HG03354 (cell line): ENCODE measurements around the gene DSTN.

Source experiments
- ATAC-seq: cut with Tn5 transposase; IDR thresholded peaks from one replicate; pipeline ENCODE4 v1.9.1; 2021; ENCODE audit warnings: mild to moderate bottlenecking; ENCODE audit not compliant: unreplicated experiment, poor library complexity, severe bottlenecking

The DSTN gene

DNA sequence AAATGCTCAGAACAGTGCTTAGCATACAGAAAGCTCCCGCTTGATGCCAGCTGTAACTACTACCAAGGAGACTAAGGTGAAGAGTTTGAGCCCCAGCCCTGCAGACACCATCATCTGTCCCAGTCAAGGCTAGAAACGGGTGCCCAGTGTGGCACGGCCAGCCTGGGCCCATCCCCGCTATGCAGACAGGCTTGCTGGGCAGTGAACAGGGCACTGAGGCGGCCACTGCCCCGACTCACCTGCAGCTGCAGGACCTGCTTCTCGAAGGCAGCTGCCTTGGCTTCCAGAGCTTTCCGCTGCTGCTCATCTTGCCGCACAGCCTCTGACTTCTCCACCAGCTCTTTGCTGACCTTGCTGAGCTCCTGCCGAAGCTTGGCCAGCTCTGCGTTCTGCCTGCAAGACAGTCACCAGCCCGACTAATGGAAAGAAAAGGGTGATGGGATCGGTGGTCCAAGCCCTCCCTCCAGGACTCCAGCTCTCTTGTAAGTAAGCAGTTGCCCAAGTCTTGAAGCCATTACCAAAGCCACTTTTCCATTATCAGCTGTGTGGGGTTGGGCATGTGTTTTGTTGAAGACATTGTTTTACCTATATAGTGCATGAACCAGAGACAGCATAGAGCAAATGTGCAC, 63.5 kb downstream of the DSTN start:
- no peak for ATAC-seq

DNA sequence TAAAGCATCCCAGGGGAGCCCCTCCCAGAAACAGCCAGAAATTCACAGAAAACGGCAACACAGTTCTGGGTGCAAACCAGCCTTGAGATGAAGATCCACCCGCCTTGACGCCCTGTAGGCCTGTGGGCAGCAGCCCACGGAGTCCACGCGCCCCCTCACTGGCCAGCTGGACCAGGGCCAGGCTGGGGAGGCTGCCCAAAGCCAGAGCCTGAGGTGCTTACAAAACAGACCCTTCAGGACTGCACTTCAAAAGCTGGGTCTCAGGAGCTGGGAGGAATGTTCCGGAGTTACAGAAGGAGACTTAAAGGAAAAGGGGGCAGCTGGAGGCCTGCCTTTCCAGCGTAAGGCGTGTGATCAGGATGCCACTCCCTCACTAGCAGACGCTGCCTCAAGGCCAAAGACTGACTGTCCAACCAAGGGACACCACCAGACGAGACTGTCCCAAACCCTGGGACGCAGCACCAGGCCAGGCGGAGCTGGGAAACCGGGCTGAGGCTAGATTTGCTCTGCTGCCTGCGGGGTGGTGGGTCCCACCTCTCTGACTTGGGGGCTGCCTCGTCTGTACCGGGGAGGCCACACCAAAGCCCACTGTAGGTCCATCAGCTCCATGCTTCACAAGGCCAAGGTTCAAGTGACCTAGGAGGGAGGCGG, 64.1 kb downstream of the DSTN start:
- ATAC-seq, result no peak

DNA sequence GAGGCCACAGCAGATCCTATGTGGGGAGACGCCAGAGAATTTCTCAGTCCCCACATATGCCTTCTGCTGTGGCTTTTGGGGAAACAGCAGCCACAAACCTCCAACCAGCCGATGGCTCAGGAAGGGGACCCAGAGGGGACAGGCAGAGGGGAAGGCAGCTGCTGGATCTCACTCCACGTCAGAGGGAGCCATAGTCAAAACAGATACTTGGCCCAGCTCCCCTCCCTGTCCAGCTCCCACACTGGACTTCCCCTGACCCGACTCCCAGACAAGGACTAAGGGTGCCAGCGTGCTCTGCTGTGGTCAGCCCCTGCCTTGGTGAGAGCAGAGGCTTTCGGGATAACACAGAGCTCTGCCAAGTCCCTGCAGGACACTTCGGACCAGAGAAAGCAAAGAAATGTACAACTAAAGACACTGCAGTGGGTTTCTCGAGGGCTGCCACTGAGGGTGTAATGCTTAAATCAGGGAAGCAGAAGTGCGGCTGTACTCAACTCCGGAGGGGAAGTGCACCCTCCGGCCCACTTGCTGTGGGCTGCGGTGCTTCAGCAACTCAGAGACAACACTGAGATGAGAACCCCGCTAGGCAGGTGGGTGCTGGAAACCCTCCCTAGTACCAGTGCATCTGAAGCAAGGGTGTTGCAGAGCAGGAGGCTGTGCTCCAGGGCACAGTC, 64.9 kb downstream of the DSTN start:
- ATAC-seq, result no peak

DNA sequence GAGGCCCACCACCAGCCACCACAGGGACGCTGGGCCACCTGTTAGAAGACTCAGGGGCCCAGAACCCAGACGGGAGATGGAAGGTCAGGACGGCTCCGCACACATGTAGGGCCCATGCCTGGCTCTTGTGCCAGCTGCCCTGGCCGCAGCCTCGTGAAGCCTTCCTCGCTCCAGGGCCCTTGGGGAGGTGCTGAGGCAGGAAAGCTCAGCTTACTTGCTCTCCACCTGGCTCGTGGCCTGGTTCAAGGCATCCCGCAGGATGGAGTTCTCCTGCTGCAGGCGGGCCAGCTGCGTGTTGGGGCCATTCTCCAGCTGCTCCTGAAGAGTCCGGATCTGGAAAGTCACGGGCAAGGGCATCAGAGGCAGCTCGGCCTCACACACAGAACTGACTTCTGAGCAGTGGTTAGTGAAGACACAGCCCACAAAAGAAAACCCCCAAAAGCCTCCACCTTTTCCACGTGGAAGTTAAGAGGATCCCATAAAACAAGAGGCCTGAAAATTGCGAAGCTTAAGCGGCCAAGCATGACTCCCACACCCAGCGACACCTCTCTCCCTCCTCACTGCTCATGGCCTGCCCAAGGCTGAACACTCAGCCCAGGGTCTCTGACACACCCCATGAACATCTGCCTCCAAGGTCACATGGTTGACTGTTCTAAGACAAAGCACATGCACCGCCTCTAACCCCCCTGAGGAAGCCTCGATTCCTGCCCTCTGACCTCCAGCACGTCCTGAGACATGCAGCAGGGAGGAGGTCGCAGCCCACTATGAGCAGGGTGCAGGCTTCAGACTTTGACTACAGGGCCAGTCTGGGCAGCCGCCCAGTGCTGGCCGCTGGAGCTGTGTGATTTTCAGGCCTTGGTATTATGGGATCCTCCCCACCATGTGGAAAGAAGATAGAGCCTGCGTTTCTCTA, 65.7 kb downstream of the DSTN start:
- no peak for ATAC-seq

DNA sequence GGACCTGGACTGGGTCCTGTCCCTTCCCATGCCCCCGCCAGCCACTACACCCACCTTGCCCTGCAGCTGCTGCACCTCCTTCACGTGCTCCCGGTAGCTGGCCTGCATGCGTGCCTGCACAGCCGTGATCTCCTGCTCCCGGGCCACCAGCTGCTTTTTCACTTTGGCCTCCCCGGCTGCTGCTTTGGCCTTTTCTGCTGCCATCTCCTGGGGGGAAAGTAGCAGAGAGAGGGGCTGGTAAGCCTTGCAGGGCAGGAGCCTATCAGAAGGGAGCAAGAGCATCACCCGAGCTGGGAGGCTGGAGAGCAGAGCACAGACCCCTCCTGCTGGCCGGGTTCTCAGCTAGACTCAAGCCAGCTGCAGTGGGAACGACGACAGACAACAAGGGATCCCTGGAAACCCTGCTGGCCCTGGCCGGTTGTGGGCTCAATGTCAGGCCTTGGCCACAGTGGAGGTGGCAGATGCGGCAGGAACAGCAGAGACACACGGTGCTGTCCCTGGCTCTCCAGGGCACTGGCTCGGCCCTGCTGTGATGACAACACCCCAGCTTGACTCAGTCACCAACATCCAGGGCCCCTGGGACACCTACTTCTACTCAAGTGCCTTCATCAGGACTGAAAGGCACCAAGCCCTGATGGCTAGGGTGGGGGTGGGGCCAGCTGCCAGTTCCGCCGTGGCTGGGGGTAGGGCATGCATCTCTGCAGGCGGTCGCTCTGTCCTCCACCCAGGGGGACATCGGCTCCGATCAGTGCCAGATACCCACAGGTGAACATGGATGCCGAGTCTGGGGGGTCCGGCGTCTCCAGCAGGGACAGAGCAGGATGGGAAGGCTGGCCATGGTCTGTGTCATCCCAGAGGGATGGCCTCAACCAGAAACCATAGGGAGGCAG, 66.9 kb downstream of the DSTN start:
- ATAC-seq, result no peak

DNA sequence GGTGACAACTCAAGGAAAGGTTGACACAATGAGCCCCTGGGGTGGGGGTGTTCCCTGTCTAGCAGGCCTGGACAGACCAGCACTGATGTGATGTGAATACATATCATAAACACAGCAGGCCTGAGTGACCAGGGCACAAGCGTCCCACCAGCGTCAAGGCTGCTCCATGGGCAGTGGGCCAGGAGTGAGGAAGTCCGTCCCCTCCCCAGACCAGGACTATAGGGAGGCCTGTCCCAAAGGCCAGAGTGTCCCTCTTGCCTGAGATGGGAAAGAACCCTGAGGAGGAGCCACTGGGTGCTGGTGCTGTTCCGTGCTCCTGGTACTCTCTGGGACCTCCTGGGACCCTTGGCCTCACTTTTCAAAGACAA, 67.5 kb downstream of the DSTN start:
- ATAC-seq, result no peak

DNA sequence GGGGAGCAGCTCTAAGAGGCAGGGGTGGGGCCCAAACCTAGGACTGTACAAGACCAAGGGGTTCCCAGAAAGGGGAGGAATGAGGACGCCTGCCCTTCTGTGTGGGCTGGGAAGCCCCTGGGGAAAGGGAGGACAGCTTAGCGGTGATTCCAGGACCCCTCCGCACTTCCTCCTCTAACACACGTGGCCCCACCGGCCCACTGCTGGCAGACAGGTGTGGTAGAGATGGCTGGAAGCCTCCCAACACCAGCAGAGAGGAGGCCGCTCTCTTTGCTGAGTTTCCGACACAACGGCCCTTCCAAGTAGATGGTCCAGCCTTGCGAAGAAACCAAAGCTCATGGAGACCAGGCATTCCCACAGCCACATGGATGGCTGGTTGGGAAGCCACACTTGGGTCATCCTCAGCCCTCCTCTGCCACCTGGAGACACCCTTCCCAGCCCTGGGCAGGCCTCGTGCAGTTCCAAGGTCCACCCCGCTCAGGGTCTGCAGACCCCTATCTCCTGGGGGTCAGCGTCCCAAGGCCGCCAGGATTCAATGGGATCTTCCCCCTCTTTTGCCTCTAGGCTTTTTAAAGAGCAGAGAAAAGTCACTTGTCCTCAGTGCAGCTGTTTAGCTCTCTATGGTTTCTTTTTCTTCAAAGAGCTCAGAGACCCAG, 68.2 kb downstream of the DSTN start:
- ATAC-seq, result no peak

DNA sequence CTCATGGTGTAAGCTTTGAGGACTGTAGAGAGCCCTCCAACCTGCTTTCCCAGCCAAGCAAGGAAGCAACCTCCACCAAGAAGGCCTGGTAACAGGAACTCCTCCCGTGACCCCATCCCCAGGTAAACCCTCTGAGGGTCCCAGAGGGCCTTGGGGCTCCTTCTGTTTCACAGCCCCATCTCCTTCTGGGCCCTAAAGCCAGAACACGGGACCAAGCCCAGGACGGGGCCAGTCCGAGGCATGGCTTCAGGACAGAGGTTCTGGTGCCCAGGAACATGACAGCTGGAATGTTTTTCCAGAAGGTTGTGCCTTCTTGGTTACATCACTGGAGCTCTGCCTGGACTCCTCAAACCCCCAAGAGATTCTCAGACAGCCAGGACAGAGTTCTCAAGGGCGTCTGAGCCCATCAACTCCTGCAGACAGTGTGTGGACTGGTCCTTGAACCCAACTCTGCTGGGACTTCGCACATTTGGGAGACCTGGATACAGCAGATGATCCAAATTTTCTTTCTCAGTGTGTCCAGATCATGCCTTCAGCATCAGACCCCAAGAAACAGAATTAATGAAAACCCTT, 69.0 kb downstream of the DSTN start:
- no peak for ATAC-seq

DNA sequence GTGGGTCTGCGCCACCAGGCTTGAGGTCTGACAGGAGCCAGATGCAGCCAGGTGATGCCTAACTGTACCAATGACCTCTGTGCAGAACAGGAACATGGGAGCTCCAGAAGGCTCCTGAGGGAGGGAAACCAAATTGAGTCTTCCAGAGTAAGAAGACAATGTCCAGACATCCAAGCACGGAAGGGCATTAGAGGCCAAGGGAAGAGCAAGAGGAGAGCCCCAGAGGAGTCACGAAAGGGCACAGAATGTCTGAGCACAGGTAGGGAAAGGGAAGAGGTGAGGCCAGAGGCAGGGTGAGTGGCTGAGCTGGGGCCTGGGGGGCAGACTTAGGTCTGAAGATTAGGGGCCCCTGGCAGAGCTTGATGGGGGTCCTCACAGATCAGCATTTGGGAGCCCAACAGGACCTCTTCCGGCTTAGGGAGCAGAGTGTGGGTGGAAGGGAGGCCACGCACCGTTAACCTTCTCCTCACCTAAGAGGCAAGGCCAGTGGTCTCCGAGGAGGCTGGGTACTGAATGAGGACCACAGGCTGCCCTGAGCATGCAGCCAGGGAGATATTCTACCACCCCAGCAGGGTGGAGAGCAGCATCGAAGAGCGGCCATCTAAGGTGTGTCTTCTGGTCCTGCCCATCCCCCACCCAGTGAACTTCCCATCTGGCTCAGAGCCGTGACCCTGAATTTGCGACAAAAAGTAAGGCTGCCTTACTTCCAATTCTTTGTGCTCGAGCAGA, 70.4 kb downstream of the DSTN start:
- no peak for ATAC-seq

DNA sequence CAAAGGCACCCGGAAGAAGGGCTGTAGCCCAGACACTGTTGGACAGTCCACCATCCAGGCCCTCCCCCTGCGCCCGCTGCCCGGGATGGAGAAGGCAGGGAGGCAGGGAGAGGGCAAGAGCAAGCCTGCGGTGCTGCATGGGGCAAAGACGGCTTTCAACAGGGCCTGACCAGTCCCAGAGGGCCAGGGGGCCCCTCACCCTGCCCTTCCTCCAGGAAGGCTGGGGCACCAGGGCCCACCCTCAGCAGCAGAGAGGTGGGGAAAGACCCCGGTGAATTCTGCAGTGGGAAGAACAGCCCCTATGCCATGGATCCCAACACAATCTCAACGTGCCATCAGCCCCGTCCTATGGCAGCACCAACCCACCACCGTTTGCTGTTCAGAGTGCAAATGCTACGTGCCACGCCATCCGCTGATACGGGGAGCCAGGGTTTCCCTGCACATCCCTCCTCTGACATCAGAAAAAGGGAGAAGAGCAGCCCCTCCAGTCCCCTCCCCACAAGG, 71.1 kb downstream of the DSTN start:
- no peak for ATAC-seq

DNA sequence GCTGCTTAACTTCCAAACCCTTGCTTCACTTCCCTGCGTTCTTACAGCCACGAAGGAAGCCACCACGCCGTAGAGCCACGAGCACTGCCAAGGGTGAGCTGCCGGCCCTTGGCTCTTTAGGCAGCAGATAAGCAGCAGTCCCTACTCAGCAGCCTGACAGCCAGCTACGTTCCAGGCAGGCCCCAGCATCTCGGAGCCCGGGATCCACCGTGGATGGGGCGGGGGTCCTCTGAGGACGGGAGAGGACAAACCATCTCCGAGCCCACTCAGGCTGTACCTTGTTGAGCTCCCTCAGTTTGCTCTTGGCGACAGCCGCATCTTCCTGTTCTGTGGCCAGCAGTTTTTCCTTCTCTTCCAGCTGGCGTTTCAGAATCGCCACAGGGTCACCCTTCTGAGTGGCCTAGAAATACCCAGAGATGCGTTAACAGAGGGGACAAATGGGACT, 71.7 kb downstream of the DSTN start:
- no peak for ATAC-seq

DNA sequence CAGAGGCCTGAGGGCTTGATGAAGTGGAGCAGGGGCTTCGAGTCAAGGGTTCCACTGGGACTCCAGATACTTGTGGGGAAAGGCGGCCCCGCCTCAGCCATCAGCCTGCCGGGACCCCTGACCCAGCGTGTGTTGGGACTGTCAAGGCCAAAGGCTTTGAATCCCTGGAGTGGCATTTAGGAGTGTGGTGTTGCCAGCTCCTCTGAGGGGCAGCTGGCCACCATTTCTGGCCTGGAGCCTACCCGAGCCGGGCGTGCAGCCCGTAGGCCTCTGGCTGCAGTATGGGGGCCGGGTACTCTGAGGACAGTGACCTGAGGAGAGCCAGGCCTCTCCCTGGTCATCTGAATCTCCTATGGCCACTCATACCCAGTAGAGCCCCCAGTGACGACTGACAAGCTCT, 72.1 kb downstream of the DSTN start:
- ATAC-seq, result no peak

DNA sequence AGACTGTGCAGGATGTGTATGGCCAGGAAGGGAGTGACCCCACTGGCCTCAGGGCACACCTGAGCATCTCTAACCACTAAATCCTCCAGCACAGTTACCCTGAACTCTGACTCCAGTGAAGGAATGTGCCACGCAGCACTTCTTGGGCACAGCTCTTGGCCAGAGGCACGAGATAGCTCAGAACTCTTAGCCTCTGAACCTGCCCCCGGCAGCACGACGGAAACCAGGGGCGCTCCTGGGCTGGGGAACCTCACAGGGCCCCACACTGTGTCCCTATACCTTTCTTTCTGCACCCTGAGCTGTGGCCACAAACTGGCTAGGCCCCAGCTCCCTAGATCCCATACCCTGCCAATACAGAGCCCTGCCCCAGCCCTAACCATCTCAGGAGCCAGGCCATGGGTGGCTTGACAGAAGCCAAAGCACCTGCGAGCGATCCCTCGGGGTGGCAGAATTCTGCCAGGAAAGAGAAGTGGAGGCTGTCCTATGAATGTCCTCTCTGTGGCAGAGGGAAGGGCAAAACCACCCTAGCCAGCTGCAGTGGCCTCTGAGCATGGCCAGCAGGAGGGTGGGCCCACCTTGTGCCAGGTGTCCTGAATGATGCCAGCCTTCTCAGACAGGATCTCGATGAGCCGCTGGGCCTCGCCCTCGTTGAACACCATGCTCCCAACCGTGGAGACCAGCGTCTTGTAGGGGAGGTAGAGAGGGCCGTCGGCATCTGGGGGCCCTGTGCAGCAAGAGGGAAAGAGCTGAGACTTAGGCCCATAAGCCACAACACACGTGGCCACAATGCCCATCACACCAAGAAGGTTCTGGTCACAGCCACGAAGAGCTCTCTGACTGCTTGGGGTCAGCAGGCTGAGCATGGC, 72.8 kb downstream of the DSTN start:
- no peak for ATAC-seq

DNA sequence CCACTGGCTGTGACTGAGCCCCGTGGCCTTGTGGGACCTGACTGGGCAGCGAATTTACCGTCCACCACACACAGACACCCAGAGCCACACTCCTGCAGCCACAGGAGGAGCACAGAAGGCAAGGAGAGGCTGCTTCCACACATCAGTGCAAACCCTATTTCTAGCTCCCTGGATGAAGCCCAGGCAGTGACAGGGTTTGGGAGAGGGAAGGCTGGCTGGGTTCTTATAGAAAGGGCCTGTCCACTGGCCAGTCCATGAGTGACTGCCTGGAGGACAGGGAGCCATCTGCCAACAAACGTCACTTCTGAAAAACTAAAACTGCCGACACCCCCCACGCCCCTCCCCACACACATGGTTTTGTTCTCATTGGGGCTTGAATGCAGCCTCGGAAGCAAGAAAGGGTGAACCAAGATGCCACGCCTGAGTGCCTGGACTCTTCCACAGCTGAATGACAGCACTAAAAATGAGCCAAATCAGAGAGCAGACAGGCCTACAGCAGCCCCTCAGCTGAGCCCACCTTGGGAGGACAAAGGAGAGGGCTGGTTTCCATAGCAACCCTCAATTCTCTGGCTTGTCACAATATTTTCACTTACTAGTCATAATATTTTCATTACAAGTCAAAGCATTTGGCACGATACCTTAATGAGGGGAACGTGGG, 73.8 kb downstream of the DSTN start:
- ATAC-seq, result no peak

DNA sequence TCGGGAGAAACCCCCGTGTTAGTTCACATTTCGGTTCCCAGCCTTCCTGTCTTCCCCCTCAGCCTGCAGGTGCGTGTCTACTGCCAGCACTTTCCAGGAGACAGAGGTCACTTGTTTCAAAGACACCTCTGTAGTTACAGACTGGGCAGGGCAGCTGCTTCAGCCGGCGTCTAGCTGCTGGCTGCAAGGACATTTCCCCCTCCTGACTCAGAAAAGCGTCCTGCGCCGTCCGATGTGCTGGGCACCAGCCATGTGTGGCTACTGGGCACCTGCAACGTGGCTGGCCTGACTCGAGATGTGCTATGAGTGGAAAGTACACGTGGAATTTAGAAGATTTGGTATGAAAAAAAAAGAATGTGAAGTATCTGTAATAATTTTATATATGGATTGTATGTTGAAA, 74.6 kb downstream of the DSTN start:
- ATAC-seq, result no peak

DNA sequence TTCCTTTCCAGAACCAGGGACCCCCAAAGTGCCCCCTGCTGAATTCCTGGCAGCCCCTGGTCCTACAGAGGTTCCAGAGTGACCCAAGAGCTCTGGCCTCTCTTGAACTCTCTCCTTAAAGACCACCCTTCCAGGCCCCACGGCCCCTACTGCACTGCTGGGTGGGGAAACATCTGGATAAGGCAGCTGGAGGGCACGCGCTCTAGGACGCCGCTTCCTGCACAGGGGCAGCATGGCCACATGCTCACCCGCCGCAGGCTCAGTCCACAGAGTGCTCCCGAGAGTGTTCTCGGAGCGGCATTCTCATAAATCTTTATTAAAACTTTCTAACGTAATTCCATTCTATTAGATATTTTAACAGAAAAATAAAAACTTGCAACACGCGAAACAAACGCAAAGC, 75.1 kb downstream of the DSTN start:
- no peak for ATAC-seq
